ENCODE results near the gene FBXW11.

GRCh38 chr5:171895081-171895480 lies 111.4 kb downstream of the FBXW11 start:
- no peak for TF ChIP-seq ZSCAN21 (CRISPR knock-in tag; IDR thresholded peaks at IDR 0.05; ENCODE audit: borderline replicate concordance)
- TF ChIP-seq ZNF138 (CRISPR knock-in tag; IDR thresholded peaks at IDR 0.05; ENCODE audit: low read depth) = no peak
- TF ChIP-seq GFI1 (CRISPR knock-in tag; IDR thresholded peaks at IDR 0.05; ENCODE audit: borderline replicate concordance) = no peak

Data from HepG2 (cell line).